Neutrophil (primary cell): ENCODE measurements around the gene HRH2.

ENCODE experiments used
- H3K27ac ChIP-seq: fragments of 200-600 bp; sonication (generic); 2 replicates; pipeline ENCODE4 v1.5.1; 2016; ENCODE audit warnings: mild to moderate bottlenecking, moderate library complexity
- H3K27me3 ChIP-seq: fragments of 200-600 bp; sonication (generic); 2 replicates; pipeline ENCODE4 v1.6.0; 2016; ENCODE audit warnings: mild to moderate bottlenecking
- H3K36me3 ChIP-seq: fragments of 200-600 bp; sonication (generic); 2 replicates; pipeline ENCODE4 v1.5.1; 2017
- H3K4me1 ChIP-seq, 2 experiments: fragments of 200-600 bp in 1 of 2; sonication (generic) in 1 of 2; 1 replicate in 1 of 2; 2 replicates in 1 of 2; pipeline versions ENCODE4 v1.5.1 to v1.6.1; 2013 to 2016; ENCODE audit warnings: low read depth in 1 of 2, low read length in 1 of 2, mild to moderate bottlenecking in 1 of 2, moderate library complexity in 1 of 2; ENCODE audit not compliant: control insufficient read depth in 1 of 2, insufficient read depth in 1 of 2
- H3K4me3 ChIP-seq, 2 experiments: fragments of 200-600 bp in 1 of 2; sonication (generic) in 1 of 2; 1 replicate in 1 of 2; 2 replicates in 1 of 2; pipeline ENCODE4 v1.5.1; 2013 to 2016; ENCODE audit warnings: low read depth in 1 of 2, low read length in 1 of 2, mild to moderate bottlenecking in 1 of 2, moderate library complexity in 1 of 2
- H3K9me3 ChIP-seq: fragments of 200-600 bp; sonication (generic); 2 replicates; pipeline ENCODE4 v1.5.1; 2016
- TF ChIP-seq, protein P1 (sequence below): fragments of 200-600 bp; sonication (generic); IDR thresholded peaks from 2 replicates; pipeline ENCODE4 v1.5.1; 2016; ENCODE audit warnings: antibody characterized with exemption

The HRH2 gene

DNA sequence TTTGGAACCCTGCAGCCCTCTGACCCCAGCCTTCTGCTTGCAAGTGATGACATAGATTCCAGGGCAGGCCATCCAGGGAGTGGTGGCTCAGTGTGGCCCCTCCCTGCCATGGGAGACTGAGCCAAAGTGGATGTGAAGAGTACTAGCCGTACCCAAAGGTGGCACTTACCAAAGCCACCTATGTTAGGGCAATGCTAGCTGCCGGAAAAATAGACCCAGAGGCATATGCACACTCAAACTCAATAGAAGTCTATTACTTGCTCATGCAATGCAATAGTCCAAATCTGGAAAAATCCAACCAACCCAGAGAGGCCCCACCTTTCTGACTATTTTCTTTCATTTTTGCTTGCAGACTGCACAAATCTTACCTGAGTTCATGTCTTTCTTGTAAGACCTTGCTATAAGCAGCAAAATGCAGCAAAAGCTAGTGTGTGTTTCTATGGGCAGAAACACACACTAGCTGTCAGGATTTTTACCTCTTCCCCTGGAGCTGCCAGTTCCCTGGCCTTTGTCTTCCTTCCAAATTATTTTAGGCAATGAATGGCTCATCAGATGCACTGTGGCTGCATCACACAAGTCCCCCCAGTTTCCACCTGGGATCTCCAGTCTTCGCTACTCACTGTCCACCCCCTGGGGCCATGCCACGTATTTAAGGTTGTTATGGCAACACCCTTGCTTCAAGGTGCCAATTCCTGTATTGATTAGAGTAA is 74.0 kb downstream of the HRH2 start:
- H3K9me3 ChIP-seq: no peaks in the 10 kb centered on the region
- TF ChIP-seq, protein P1, sequence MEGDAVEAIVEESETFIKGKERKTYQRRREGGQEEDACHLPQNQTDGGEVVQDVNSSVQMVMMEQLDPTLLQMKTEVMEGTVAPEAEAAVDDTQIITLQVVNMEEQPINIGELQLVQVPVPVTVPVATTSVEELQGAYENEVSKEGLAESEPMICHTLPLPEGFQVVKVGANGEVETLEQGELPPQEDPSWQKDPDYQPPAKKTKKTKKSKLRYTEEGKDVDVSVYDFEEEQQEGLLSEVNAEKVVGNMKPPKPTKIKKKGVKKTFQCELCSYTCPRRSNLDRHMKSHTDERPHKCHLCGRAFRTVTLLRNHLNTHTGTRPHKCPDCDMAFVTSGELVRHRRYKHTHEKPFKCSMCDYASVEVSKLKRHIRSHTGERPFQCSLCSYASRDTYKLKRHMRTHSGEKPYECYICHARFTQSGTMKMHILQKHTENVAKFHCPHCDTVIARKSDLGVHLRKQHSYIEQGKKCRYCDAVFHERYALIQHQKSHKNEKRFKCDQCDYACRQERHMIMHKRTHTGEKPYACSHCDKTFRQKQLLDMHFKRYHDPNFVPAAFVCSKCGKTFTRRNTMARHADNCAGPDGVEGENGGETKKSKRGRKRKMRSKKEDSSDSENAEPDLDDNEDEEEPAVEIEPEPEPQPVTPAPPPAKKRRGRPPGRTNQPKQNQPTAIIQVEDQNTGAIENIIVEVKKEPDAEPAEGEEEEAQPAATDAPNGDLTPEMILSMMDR: no peak
- H3K4me1 ChIP-seq: no peaks in the 10 kb centered on the region
- H3K27ac ChIP-seq: no peak overlapping the region
- peaks cover 76% of the 10 kb centered on the region for H3K27me3 ChIP-seq
- H3K36me3 ChIP-seq: no peaks in the 10 kb centered on the region
- H3K4me3 ChIP-seq: no peak overlapping the region

- no peaks in the 10 kb centered on the region for H3K4me1 ChIP-seq
- peaks cover 77% of the 10 kb centered on the region for H3K27me3 ChIP-seq
- TF ChIP-seq, protein P1: no peak
- H3K27ac ChIP-seq: no peak overlapping the region
- no peak overlapping the region for H3K4me3 ChIP-seq
- H3K9me3 ChIP-seq: no peaks in the 10 kb centered on the region
- H3K36me3 ChIP-seq: no peaks in the 10 kb centered on the region
These were observed 75.1 kb downstream of the HRH2 start for GRCh38 chr5:175733017-175733416.

- Histone ChIP-seq H3K4me1 (no peaks in the 10 kb centered on the region), H3K4me3 (no peak overlapping the region), H3K27ac (no peak overlapping the region), H3K36me3 (no peaks in the 10 kb centered on the region), H3K9me3 (no peaks in the 10 kb centered on the region), H3K27me3 (peaks cover 75% of the 10 kb centered on the region)
- TF ChIP-seq, protein P1: no peak
These were observed 76.1 kb downstream of the HRH2 start for GRCh38 chr5:175734016-175734415.

DNA sequence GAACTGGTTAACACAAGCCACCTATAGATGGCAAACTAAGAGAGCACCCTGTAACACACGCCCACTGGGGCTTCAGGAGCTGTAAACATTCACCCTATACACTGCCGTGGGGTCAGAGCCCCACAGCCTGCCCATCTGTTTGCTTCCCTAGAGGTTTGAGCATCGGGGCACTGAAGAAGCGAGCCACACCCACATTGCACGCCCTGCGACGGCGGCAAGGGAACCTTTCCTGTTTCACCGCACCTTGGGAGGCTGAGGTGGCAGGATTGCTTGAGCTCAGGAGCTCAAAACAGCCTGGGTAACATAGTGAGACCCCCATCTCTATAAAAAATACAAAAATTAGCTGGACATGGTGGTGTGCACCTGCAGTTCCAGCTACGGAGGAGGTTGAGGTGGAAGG is 76.6 kb downstream of the HRH2 start:
- no peaks in the 10 kb centered on the region for H3K4me1 ChIP-seq
- TF ChIP-seq, protein P1: no peak

DNA sequence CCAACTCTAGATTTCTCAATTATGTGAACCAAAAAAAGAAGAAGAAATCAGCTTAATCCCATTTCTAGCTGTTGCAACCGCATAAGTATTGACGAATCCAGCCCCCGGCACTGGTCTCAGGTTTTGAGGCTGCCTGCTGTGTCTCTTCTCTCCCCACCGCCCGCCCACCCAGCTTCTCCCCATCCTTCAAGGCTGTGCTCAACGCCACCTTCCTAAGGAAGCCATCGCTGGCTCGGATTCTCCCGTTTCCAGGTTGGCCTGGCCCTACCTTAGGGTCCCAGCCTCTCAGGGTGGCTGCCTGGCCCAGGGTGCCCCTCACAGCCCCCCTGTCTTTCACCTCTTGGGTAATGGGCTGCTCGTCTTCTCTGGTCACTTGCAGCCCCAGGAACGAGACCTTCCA is 77.8 kb downstream of the HRH2 start:
- Histone ChIP-seq H3K36me3 (no peaks in the 10 kb centered on the region), H3K4me3 (no peak overlapping the region), H3K27me3 (peaks cover 77% of the 10 kb centered on the region), H3K4me1 (no peaks in the 10 kb centered on the region), H3K27ac (no peak overlapping the region), H3K9me3 (no peaks in the 10 kb centered on the region)
- TF ChIP-seq, protein P1: no peak

More for the DNA sequence above, 76.6 kb downstream of the HRH2 start:
- H3K27me3 ChIP-seq: peaks cover 75% of the 10 kb centered on the region
- no peak overlapping the region for H3K4me3 ChIP-seq
- no peaks in the 10 kb centered on the region for H3K36me3 ChIP-seq
- H3K9me3 ChIP-seq: no peaks in the 10 kb centered on the region
- H3K27ac ChIP-seq: no peak overlapping the region
